ENCODE results near the gene ORMDL3.

ORMDL3 gene

GRCh38 chr17:39927101-39927928 is at the start of gene ORMDL3, which contains the start of gene LRRC3C (continued):
- TF ChIP-seq ZNF704 (tag by site-specific recombination; IDR thresholded peaks at IDR 0.05) (no peak), ZBTB10 (tag by site-specific recombination; IDR thresholded peaks at IDR 0.05) (0 out of 2 replicates have a peak, but pooled peaks have one; percentile 31), ZNF10 (tag by site-specific recombination; IDR thresholded peaks at IDR 0.05) (no peak), ZNF639 (tag by site-specific recombination; IDR thresholded peaks at IDR 0.05) (peak; percentile 68; the same call in 1 of the 2 replicates), ZNF449 (tag by site-specific recombination; IDR thresholded peaks at IDR 0.05) (no peak; the same call in 1 of the 2 replicates), ZNF830 (tag by site-specific recombination; IDR thresholded peaks at IDR 0.05; ENCODE audit: low read depth) (no peak), ZNF529 (tag by site-specific recombination; IDR thresholded peaks at IDR 0.05; ENCODE audit: insufficient replicate concordance) (no peak), ZNF544 (tag by site-specific recombination; IDR thresholded peaks at IDR 0.05) (no peak), ZNF302 (tag by site-specific recombination; IDR thresholded peaks at IDR 0.05; ENCODE audit: low read depth) (no peak), KLF1 (tag by site-specific recombination; IDR thresholded peaks at IDR 0.05) (peak; percentile 65), ZNF530 (tag by site-specific recombination; IDR thresholded peaks at IDR 0.05; ENCODE audit: low read depth) (no peak), TSHZ1 (tag by site-specific recombination; IDR thresholded peaks at IDR 0.05; ENCODE audit: borderline replicate concordance) (no peak), ZNF2 (tag by site-specific recombination; IDR thresholded peaks at IDR 0.05) (no peak), ZNF654 (tag by site-specific recombination; IDR thresholded peaks at IDR 0.05; ENCODE audit: low read depth) (no peak), ZNF621 (tag by site-specific recombination; IDR thresholded peaks at IDR 0.05) (no peak), ZBTB20 (tag by site-specific recombination; IDR thresholded peaks at IDR 0.05) (peak; percentile 99), ZNF157 (tag by site-specific recombination; IDR thresholded peaks at IDR 0.05) (no peak), ZIC2 (tag by site-specific recombination; IDR thresholded peaks at IDR 0.05) (peak; percentile 88), ZNF404 (tag by site-specific recombination; IDR thresholded peaks at IDR 0.05) (no peak), ZFP69B (tag by site-specific recombination; IDR thresholded peaks at IDR 0.05) (no peak), ZNF580 (tag by site-specific recombination; IDR thresholded peaks at IDR 0.05) (0 out of 2 replicates have a peak, but pooled peaks have one; percentile 42), SALL2 (tag by site-specific recombination; IDR thresholded peaks at IDR 0.05; ENCODE audit: borderline replicate concordance) (no peak), ZNF571 (tag by site-specific recombination; IDR thresholded peaks at IDR 0.05) (no peak), REPIN1 (tag by site-specific recombination; IDR thresholded peaks at IDR 0.05; ENCODE audit: low read depth) (no peak), ZNF596 (tag by site-specific recombination; IDR thresholded peaks at IDR 0.05) (no peak), ZNF645 (tag by site-specific recombination; IDR thresholded peaks at IDR 0.05) (no peak), ZNF560 (tag by site-specific recombination; IDR thresholded peaks at IDR 0.05; ENCODE audit: borderline replicate concordance) (no peak)
